HG02943 (cell line): ENCODE measurements around the gene IL18.
"Not testable (repeated sequence)": the region's sequence is repeated elsewhere in the genome, so short reads cannot be mapped to it uniquely, and the experiment has no call there.

ENCODE experiments used
- ATAC-seq: cut with Tn5 transposase; IDR thresholded peaks from one replicate; pipeline ENCODE4 v1.9.1; 2021; ENCODE audit warnings: mild to moderate bottlenecking, low read depth, moderate library complexity; ENCODE audit not compliant: unreplicated experiment

The IL18 gene

DNA sequence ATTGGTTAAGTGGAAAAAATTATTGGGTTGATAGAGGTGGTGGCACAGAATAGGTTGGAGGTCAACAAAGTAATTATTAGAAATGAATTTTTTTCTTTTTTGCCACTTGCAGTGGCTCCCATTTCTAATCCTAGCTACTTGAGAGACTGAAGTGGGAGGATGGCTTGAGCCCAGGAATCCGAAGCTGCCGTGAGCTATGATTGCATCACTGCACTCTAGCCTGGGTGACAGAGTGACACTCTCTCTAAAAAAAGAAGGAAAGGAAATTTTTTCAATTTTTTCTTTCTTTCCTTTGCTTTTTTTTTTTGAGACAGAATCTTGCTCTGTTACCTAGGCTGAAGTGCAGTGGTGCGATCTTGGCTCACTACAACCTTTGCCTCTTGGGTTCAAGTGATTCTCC lies 9.3 kb upstream of the IL18 start:
- no peak for ATAC-seq

DNA sequence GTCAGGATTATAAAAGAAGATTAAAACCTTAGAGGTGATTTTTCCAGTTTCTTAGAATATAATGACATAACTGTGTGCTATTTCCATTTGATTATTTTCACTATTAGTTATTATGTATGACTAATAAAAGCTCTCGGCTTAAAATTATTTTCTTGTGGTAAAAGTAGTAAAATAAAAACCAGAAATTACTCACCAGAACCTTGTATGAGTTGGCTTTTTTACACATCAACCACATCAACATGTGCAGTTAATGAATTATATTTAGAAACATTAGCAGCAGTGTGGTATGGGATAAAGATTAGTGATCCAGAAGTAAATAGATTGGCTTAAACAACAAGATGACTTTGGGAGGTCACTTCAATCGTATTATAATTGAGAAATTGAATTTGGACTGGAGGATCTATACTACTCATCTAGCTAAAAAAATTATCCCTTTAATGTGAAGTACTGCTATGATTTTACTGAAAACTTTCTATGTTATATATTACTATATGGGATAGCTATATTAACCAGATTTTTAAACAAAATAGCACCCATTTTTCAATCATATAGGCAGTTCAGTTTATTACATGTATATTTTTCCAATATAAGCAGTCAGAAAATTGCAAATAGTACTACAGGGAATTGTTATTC lies 8.6 kb upstream of the IL18 start:
- ATAC-seq = no peak

DNA sequence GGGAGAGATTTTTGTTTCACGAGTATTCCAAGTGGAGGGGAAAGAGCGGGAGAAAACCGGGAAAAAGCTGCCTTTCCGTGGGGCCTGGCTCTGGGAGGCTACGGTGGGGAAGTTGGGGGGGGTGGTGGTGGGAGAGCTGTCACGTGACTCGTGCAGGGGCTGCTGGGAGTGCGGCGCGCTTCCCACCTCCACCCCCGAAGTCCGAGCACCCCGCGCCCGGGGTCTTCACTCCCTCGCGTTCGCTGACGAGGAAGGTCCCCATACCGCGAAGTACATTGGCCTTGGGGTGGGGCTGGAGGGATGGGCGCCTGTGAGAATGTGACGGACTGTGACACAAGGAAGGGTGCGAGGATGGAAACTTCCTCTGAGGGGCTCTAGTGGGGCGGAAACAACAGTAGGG lies 3.3 kb upstream of the IL18 start, which contains the start of gene TEX12:
Gene TEX12, plus strand, starts transcription at position 228 of the 400 bp plus-strand sequence. CDS start 1,897 bp downstream, outside the sequence.
- no peak for ATAC-seq

DNA sequence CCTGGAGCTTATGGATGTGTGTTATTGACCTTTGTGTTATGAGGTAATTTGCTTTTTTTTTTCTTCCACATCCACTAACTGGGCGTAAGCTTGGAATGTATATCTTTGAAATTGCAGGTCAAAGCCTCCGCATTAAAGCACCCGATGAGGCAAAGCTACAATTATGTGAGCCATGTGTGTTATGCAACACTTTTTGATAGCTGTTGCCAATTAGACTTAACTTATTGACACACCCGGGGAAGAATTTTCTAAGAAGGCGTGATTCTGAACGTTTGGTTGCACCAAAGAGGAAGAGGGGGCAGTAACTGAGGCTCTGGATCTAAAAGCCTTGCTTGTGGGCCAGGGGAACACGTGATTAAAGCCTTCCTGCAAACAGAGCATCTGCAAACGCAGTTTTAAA lies 2.7 kb upstream of the IL18 start:
- no peak for ATAC-seq

DNA sequence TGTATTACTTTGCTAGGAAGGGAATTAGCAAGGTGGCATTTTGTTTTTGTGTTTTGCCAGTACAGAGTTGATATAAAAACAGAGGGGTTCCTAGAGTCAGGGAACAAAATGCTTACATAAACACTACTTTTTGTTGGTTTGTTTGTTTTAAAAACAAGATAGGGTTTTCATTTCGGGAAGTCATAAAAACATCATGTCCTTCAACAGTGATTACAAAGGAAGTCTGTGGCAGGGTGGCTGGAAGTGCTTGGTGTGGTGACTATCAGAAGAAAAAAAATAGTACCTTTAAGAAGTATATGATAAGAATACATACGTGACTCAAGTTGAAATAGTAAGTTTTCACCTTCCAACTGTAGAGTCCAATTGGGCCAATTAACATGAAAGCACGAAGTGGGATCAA lies 1.2 kb upstream of the IL18 start:
- ATAC-seq = no peak

DNA sequence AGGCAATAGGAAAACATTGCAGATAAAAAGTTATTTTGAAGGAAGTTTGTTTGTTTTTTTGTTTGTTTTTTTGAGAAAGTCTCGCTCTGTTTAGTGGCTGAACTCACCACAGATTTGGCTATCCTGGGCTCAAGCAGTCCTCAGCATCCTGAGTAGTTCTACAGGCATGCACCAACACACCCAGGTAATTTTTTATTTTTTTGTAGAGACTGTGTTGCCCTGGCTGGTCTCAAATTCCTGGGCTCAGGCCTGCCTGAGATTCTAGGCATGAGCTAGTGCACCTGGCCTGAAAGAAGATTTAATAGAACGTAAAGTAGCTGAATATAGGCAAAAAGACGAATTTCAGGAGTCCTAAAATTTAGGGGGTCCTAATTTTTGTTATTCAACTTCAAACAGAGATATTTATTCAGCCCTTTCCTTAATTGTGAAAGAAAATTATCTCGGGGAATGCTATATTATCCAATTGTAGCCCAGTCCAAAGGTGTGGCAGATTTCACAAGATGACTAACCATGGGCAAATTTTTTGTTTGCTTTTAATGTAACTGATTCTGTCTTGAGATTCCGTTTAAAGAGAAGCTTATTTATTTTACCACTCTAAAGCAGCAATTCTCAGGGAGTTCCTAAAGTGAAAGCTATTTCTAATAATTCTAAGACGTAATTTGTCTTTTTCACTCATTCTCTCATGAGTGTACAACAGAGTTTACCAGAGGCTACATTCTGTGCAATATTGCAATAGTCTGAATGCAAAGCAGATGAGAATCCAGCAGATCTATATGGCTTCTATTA lies 940 bp downstream of the IL18 start:
- no peak for ATAC-seq

DNA sequence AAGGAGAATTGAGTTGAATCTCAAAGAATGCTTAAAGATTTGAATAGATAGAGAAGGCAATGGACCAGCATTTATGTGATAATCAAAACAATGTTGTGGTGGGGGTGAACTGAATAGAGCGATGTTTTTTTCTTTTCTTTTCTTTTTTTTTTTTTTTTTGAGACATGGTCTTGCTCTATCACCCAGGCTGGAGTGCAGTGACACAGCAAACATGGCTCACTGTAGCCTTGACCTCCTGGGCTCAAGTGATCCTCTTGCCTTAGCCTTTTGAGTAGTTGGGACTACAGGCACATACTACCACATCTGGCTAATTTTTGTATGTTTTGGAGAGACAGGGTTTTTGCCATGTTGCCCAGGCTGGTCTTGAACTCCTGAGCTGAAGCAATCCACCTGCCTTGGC lies 1.7 kb downstream of the IL18 start:
- ATAC-seq = not testable (repeated sequence)

DNA sequence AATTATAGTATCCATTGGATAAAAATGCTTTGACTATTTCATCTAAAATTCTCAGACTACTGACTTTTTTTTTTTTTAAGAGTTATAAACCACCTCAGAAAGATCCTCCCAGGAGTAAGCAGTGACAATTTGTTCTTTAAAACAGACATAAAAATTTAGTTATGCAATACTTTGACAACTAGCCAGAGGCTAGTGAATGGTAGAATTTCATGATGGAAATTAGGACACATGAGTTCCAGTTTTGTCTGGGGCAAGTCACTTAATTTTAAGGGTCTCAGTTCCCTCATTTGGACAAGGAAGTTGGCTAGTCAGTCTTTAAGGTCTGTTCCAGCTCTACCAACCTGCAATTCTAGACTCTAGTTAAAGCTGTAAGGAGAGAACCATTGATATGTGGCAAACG lies 2.9 kb downstream of the IL18 start:
- ATAC-seq = no peak

DNA sequence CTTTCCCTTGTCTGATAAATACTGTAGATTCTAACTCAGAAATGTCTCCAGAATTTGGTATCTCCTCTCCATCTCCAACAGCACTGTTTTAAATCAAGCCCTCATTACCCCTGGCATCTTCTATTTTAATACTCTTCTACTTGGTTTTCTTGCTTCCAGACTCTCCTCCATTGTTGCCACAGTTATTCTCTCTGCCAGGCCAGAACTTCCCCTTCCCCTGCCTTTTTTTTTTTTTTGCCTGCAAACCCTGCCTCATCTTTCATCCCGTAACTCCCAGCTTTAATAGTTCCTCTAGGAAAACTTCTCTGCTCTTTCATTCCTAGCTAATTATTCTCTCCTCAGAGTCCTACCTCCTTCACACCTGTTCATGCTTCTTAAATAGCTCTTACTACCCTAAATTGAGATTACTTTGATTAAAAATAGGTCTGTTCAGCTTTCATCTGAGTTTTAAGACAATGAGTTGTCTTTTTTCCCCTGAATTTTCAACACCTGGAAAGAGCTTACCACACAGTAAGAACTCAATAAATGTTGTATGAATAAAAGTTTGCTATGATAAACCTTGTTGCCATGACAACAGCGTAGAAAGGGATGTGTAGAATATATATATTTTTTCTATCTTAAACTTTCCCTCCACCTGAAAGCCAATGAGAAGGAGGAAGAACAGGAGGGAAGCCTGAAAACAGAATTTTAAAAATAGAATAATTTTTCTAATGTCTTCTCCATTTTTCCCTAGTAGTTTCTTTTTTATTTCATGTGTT lies 3.6 kb downstream of the IL18 start:
- no peak for ATAC-seq

DNA sequence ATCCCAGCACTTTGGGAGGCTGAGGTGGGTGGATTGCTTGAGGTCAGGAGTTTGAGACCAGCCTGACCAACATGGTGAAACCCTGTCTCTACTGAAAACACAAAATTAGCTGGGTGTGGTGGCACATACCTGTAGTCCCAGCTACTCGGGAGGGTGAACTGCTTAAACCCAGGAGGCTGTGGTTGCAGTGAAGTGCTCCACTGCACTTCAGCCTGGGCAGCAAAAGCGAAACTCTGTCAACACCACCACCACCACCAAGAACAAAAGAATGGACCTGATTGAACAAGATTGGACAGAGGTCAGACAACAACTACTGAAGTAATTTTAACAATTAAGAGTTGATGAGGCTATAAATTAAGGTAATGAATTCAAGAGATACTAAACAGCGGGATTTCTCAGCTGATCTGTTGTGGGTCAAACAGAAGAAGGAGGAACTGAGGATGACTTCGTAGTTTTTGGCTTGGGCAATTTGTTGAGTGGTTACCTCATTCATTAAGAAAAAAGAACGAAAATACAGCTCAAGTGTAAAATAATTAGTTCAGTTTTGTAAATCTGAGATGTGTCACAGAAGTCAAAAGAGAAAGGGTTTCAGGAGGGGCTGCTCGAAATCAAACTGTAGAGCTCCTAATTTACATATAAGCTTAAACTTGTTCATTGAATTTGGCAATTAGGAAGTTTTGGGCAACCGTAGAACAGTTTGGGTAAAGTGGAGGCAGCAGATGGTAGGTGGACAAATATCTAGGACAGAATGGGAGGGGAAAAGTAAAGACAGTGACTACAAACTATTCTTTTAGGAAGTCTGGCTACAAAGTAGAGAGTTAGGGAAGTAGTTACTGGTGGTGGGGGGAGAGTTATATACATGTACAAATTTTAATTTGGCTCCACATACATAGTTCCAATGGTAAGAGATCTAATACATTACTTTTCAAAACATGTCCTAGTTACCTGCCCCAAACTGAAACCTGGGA lies 4.5 kb downstream of the IL18 start:
- ATAC-seq = no peak

DNA sequence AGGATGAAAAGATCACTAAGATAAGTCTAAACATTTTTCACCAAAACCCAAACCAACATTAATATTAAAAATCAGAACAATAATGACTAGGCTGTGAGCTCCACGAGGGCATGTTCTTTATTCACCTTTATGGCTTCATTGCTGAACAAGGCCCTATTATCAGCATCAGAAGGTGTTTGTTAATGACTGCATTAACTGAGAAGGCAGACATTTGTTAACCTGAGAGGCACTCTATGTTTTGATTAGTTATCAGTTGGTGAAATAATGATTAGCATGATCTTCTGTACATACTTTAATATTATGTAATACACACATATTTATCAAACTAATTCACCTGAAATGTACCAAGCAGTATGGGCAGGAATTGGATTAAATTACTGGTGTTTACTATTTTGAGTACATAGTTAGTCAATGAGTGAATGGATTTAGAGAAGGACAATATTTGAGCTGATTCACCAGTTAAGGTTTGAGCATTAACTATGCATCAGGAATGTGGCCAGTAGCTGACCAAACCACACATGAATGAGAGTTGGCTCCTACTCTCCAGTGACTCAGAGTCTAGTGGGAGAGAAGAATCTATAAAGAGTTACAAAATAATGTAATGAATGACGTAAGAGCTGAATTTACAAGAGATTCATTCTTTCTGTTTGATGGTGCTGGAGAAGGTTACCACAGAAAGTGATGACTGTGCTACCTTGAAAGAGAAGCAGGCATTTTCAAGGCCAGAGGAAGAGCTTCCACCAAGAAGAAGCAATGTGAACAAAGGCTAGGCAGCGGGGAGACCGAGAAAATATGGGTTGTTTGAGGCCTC lies 6.7 kb downstream of the IL18 start:
- ATAC-seq = no peak

DNA sequence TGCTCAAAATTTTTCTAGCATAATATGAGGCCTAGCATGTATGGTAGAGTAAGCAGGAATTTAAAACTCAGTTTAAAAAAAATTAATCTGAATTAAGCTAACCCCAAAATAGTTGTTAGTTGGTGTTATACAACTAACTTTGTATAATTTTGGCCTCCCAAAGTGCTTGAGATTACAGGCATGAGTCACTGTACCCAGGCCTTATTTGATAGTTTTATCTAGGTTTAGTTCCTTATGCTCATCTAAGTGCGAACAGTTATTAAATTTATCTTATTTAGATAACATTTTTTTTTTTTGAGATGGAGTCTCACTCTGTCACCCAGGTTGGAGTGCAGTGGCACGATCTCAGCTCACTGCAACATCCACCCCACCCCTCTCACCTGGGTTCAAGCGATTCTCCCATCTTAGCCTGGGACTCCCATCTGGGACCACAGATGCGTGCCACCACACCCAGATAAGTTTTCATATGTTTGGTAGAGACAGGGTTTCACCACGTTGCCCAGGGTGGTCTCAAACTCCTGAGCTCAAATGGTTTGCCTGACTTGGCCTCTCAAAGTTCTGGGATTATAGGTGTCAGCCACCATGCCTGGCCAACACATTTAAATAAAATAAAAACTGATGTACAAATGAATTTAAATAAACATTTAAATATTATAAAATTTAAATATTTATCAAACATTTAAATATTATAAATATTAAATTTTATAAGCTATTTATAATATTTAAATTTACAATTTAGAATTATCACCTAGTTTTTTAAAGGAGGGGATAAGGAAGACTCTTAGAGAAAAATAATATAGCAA lies 7.5 kb downstream of the IL18 start:
- no peak for ATAC-seq

DNA sequence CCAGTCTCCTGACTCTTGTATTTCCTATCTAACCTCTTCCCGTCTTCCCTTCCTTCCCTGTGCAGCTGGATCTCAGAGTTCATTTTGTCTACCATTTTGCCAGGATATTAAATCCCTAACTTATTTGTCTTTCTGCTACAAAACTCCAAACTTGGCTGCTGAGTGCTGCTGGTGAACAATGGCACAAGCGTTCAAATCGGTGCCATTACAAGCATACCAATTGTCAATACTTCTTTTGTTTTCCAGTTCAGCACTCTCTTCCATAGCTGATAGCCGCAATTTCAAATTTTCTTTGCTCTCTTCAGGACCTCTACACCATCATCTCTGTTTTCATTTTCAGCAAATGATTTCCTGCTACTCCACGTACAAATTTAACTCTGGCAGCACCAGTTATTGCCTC lies 13.4 kb downstream of the IL18 start:
- ATAC-seq = no peak

DNA sequence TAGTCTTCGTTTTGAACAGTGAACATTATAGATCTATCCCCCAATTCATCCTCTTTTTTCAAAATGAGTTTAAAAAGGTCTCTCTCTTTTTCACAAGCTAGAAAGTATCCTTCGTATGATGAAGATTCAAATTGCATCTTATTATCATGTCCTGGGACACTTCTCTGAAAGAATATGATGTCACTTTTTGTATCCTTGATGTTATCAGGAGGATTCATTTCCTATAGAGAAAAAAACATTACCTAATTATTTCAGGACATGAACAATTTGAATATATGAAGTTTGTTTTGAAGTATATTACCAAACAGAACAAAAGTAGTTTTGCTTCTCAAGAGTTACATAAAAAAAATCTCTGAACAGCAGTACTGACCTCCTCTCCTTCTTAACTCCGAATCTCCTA lies 20.3 kb downstream of the IL18 start:
- ATAC-seq = no peak

DNA sequence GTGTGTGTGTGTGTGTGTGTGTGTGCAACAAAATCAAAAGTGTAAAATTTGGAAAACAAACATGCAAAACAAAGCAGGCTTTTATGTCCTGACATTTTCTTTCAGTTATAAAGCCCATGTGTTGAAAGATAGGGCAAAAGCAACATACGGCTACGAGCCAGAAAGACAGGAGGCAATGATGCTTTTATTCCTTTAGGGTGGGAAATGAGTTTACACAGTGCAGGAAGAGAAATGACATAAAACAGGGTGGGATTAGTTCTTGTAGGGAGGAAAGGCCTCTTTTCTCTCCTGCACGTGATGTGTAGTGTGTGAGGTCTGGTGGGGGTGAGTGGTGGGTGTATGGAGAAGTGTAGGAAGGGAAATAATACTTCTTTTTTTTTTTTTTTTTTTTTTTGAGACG lies 29.4 kb downstream of the IL18 start:
- no peak for ATAC-seq

DNA sequence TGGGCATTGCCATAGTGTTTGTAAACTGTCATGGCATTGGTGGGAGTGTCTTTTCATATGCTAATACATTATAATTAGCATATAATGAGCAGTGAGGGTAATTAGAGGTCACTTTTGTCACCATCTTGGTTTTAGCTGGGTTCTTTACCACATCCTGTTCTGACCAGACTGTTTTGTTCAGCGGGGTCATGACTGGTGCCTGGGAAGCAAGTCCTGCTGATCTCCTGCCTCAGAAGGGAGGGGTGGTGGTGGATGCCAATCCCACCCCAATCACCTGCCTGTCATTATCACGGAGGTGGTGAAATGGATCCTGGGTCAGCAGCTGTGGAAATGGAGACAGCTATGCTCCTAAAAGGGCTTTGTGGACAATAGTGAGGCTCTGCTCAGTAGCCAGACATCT lies 31.2 kb downstream of the IL18 start:
- ATAC-seq = no peak

DNA sequence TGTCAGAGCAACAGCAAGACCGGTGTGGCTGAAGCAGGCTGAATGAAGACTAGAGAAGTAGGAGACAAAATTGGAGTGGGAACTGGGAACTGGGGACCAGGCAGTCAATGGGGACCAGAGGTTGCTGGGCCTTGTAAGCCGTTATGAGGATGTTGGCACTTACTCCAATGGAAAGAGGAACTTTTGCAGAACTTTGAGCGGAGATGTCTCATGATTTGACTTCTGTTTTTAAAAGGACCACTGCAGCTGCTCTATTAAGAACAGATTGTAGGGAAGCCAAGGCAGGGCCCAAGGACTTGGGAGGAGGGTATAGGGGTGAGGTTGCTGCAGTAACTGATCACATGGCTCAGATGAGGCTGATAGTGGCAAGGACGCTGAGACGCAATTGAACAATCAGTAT lies 34.2 kb downstream of the IL18 start:
- ATAC-seq = no peak

DNA sequence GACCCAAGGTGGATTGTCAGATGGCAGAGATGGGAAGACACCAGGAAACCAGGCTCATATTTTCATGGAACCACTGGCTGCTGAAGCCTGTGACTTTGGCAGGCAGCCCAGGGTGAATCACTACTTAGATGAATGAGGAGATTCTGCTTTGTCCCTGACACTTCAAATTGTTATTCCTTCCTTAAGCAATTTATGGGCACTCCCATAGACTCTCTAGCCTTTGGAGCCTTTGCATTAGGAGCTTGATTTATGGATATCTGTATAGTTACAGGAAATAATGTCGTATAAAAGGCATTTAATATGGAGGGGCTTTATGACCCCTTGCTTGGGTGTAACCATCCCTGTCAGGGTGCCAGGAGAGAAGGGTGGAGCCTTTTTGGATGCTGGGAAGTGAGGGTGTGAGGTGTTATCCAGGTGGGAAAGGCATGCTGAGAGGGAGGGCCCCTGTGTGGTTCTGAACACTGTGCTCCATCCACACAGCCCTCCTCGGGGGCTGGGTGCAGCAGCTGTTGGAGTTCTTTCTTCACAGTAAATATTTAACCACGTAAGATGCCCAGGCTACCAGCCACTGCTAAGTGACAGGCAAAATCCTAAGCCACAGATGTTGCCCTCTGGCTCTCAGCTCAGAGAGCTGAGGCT lies 35.3 kb downstream of the IL18 start:
- no peak for ATAC-seq
